SKM-1 treated with dmso at 0.1 percent for 144 hours (cell line): ENCODE results near the gene ATP6V0B.

Experiments used
- DNase-seq: peaks from one replicate; lab custom pipeline; 2025; ENCODE audit not compliant: unreplicated experiment; lab: John Stamatoyannopoulos, UW

Gene ATP6V0B

GRCh38 chr1:44024903-44025525, 50.3 kb downstream of the ATP6V0B start:
- DNase-seq: no peak

- DNase-seq: no peak
Observed at GRCh38 chr1:44025816-44026215, 51.1 kb downstream of the ATP6V0B start.

GRCh38 chr1:44027320-44027719, 52.6 kb downstream of the ATP6V0B start:
- no peak for DNase-seq
